Prostate gland (tissue), 2 donors: Measurements from ENCODE around the gene RNF220.

Experiments used
- POLR2A ChIP-seq: fragments of 450-650 bp; IDR thresholded peaks from one replicate; pipeline ENCODE4 v1.6.1; 2016; ENCODE audit warnings: antibody characterized with exemption, mild to moderate bottlenecking
- POLR2AphosphoS5 ChIP-seq: sonication (generic); formaldehyde crosslinking; IDR thresholded peaks from one replicate; pipeline ENCODE4 v1.6.1; 2017; ENCODE audit warnings: antibody characterized with exemption
- TF ChIP-seq, protein P1 (sequence below), 4 experiments: fragments of 200-600 bp in 2 of 4; fragments of 450-650 bp in 2 of 4; sonication (generic) in 2 of 4; IDR thresholded peaks; 1 replicate in 3 of 4; 2 replicates in 1 of 4; pipeline ENCODE4 v1.5.1; 2016 to 2019; ENCODE audit warnings: antibody characterized with exemption in 4 of 4, mild to moderate bottlenecking in 2 of 4, moderate library complexity in 2 of 4

GRCh38 chr1:44483089-44483874 is 78.2 kb downstream of the RNF220 start:
- TF ChIP-seq POLR2A = no peak
- TF ChIP-seq, protein P1, sequence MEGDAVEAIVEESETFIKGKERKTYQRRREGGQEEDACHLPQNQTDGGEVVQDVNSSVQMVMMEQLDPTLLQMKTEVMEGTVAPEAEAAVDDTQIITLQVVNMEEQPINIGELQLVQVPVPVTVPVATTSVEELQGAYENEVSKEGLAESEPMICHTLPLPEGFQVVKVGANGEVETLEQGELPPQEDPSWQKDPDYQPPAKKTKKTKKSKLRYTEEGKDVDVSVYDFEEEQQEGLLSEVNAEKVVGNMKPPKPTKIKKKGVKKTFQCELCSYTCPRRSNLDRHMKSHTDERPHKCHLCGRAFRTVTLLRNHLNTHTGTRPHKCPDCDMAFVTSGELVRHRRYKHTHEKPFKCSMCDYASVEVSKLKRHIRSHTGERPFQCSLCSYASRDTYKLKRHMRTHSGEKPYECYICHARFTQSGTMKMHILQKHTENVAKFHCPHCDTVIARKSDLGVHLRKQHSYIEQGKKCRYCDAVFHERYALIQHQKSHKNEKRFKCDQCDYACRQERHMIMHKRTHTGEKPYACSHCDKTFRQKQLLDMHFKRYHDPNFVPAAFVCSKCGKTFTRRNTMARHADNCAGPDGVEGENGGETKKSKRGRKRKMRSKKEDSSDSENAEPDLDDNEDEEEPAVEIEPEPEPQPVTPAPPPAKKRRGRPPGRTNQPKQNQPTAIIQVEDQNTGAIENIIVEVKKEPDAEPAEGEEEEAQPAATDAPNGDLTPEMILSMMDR (IDR thresholded peaks at IDR 0.05) = no peak
- TF ChIP-seq POLR2AphosphoS5 = no peak
